HG03558 (cell line): ENCODE data around the gene ACADM.
"Not testable (repeated sequence)": the region's sequence is repeated elsewhere in the genome, so short reads cannot be mapped to it uniquely, and the experiment has no call there.

ENCODE experiments used
- ATAC-seq: cut with Tn5 transposase; IDR thresholded peaks from one replicate; pipeline ENCODE4 v1.9.1; 2021; ENCODE audit warnings: moderate number of reproducible peaks; ENCODE audit not compliant: unreplicated experiment; ENCODE audit errors: extremely low read depth

ACADM gene

DNA sequence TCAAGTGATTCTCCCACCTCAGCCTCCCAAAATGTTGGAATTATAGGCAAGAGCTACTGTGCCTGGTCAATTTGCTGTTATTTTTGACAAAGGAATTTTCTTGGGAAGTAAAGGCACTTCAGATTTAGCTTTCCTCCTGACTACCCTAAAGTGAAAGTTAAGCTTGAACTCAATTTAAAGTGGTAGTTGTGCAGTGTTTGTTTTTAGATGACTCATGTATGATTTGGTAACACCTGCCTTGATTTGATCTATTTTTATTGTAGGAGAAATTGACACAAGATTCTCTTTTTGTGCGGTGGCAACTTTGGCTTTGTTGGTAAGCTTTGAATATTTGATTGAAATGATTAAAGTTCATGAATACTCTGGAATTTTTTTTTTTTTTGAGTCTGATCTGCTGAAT lies 66.5 kb downstream of the ACADM start:
- no peak for ATAC-seq

DNA sequence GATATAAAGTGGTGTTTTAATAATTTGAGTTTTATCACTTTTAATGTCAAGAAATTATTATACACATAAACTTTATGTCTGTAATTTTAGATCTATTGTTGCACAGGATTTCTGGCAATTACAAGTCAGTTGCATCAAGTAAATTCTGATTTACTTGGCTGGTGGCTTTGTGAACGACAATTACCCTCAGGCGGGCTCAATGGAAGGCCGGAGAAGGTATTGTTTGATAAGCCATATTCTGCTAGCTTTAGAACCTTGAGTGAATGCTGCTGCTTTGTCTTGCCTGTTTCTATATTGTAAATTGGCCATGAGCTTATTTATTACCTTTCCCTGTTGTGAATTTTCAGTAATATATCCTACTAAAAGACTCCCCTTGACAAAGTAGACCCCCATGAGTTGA lies 67.6 kb downstream of the ACADM start:
- ATAC-seq = no peak

DNA sequence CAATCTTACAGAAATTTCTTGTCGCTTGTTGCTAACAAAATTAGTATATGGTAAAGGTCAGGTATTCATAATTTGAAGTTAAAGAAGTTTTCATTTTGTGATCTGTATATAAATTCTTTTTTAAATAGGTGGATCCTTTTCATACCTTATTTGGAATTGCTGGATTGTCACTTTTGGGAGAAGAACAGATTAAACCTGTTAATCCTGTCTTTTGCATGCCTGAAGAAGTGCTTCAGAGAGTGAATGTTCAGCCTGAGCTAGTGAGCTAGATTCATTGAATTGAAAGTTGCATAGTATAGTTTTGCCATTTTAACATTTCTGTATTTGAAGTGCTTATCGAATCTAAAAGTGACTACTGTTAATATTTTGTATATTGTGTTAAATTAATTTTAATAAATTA lies 69.9 kb downstream of the ACADM start:
- no peak for ATAC-seq

DNA sequence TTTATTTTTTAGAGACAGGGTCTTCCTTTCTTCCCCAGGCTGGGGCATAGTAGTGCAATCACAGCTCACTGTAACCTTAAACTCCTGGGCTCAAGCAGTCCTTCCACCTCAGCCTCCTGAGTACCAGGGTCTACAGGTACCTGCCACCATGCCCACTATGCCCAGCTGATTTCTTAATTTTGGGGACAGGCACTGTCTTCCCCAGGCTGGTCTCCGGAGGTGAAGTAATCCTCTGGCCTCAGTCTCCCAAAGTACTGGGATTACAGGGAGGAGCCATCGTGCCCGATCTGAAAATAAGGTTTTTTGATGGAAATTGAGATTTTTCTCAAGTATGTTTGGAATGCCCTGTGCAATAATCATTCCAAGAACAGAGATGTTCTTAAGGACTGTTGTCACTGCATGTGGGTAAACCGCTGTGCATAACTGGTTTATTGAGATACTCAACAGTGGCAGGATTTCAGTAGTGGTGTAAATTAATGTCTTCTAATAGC lies 71.2 kb downstream of the ACADM start:
- ATAC-seq = no peak

DNA sequence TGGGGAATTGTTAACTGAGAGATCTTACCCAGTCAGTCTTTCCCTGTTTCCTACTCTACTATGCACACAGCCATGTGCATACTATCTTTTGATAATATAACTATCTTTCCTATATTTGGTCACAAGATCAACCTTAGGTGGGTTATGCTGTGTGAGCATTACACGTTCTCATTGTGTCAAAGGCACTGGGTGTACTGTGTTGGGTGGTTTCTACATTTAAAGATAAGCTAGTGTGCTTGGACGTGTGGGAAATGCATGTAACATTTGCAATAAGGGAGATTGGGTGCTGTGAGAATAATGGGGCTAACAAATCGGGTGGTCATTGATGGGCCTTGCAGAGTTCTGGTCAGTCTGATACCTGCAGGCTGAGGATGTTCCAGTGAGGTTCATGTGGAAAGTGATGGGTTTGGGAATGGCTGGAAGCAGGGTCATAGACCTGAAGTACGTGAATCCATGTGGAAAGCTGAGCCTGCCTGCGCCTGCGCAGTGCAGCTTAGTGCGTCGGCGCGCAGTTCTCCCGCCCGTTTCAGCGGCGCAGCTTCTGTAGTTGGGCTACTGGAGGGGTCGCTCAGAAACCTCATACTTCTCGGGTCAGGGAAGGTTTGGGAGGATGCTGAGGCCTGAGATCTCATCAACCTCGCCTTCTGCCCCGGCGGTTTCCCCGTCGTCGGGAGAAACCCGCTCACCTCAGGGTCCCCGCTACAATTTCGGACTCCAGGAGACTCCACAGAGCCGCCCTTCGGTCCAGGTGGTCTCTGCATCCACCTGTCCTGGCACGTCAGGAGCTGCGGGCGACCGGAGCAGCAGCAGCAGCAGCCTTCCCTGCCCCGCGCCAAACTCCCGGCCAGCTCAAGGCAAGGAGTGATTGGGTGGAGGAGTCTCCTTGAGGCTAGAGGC lies 72.1 kb downstream of the ACADM start, which contains the start of gene MSH4:
MSH4 (plus strand) TSS at position 507 of the 897 bp plus-strand sequence; CDS start at position 611, 104 bp downstream.
- no peak for ATAC-seq

DNA sequence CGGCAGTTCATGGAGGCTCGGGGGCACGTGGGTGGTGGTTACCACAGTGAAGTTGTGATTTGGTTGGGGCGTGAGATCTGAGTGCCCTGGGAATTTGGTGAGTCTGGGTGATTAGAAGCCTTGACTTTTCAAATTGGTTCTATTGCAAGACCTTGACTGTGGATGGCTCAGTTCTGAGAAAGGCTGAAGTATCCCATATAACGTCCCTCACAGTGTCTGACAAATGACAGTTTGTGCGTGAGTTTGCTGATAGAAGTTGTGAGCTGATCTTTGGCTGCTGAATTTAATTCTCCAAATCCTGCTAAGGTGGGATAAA lies 72.7 kb downstream of the ACADM start:
- no peak for ATAC-seq

DNA sequence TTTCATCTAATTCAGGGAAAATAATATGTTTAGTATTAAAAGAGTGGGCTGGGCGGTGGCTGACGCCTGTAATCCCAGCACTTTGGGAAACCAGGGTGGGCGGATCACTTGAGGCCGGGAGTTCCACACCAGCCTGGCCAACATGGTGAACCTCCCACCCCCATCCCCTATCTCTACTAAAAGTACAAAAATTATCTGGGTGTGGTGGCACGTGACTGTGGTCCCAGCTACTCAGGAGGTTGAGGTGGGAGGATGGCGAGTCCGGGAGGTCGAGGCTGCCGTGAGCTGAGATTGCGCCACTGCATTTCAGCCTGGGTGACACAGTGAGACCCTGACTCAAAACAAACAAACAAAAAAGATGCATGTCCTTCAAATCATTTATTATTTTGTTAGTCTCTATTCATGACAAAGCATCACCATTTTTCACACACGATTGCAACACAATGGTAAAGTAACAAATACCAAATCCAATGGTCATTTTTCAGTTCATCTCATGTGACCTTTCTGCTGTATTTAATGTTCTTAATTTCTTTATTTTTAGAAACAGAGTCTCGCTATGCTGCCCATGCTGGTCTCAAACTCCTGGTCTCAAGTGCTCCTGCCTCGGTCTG lies 73.2 kb downstream of the ACADM start:
- no peak for ATAC-seq

DNA sequence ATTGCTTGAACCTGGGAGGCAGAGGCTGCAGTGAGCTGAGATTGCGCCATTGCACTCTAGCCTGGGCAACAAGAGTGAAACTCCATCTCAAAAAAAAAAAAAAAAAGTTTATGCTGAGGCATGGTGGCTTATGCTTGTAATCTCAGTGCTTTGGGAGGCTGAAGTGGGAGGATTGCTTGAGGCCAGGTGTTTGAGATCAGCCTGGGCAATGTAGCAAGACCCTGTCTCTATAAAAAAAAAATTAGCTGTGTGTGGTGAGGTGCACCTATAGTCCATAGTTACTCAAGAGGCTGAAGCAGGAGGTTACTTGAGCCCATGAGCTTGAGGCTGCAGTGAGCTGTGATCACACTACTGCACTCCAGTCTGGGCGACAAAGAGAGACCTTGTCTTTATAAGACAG lies 77.0 kb downstream of the ACADM start:
- ATAC-seq = not testable (repeated sequence)

DNA sequence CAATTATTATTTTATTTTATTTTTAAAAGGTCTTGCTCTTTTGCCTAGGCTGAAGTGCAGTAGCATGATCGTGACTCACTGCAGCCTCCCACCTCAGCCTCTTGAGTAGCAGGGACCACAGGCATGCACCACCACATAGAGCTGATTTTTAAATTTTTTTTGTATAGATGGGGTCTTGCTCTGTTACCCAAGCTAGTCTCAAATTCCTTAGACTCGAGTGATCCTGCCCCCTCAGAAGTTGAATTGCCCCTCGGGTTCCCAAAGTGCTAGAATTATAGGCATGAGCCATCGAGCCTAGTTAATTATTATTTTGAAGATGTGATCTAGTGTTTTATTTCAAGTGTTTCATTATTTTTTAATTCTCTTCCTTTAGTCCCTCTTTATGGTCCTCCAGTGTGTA lies 84.4 kb downstream of the ACADM start:
- no peak for ATAC-seq

DNA sequence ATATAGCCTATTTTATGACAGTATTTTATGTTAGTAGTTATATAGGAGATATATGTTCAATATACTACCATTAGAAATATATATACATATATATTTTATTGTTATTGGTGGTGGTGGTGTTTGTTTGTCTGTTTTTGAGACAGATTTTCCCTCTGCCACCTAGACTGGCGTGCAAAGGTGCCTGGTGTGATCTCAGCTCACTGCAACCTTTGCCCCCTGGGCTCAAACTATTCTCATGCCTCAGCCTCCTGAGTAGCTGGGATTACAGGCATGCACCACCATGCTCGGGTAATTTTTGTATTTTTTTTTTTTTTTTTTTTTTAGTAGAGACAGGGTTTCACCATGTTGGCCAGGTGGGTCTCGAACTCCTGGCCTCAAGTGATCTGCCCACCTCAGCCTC lies 85.6 kb downstream of the ACADM start:
- ATAC-seq = not testable (repeated sequence)

DNA sequence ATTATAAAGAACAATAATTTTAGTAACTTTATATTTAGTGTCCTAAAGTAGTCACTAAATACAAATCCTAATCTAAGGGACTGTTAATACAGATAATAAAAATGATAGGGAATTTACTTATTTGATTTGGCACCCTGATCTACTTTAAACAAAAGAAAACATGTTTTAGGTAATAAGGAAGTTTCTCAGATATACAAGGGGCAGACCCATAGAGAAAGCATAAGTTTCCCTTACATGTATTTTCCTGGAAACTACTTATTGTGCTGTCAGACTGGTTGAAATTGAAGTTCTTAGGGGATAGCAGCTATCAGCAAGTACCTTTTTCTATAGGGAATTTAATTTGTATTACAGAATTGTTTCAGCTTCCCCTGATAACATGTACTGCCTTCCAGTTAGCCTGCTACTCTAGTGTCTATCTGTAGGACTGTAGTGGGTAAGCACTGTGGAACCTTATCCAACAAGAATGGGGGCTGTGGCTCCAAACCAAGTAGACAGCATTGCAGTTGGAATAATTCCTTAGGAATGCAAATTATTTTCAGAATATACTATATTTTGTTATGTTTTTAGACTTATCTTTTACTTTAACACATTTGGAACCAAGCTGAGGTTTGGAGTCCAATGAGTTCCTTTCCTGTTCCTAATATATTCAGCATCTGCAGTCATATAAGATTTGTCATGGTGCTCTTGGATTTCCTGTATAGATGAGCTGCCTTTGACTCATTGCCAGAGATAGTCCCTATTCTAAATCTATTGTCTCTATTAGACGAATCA lies 86.9 kb downstream of the ACADM start:
- ATAC-seq = no peak

DNA sequence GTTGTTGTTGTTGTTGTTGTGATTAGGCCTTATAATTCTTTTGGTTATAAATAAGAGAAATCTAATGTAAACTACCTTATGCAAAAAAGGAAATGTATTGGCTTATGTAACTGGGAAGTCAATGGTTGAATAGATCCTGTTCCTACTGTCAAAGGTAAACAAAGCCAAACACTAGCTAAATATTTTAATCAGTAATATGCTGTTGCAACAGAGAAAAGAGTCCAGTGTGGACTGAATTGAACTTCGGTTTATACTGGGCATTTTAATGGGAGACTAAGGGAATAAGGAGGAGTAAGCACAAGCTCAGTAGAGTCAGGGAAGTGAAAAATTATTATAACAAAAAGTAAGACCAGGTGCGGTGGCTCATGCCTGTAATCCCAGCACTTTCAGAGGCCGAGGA lies 87.6 kb downstream of the ACADM start:
- no peak for ATAC-seq
